IPS-15b (cell line): ENCODE measurements around the gene TOM1L2.
"Not testable (repeated sequence)": the region's sequence is repeated elsewhere in the genome, so short reads cannot be mapped to it uniquely, and the experiment has no call there.

Source experiments
- H3K27me3 ChIP-seq: one replicate; pipeline ENCODE4 v1.6.1; 2013; ENCODE audit warnings: low read length; ENCODE audit not compliant: control insufficient read depth, insufficient read depth
- H3K36me3 ChIP-seq: one replicate; pipeline ENCODE4 v1.6.1; 2013; ENCODE audit warnings: low read length; ENCODE audit not compliant: control insufficient read depth, insufficient read depth
- H3K4me1 ChIP-seq: one replicate; pipeline ENCODE4 v1.6.1; 2013; ENCODE audit warnings: mild to moderate bottlenecking, low read length; ENCODE audit not compliant: control insufficient read depth, insufficient read depth
- H3K4me3 ChIP-seq: one replicate; pipeline ENCODE4 v1.5.1; 2013; ENCODE audit warnings: low read depth, low read length
- H3K9ac ChIP-seq: one replicate; pipeline ENCODE4 v1.6.1; 2013; ENCODE audit warnings: low read depth, mild to moderate bottlenecking, low read length
- H3K9me3 ChIP-seq: one replicate; pipeline ENCODE4 v1.6.1; 2013; ENCODE audit warnings: mild to moderate bottlenecking, low read length; ENCODE audit not compliant: control insufficient read depth, insufficient read depth

Gene TOM1L2

GRCh38 chr17:17964710-17965109, 7.5 kb downstream of the TOM1L2 start:
- Histone ChIP-seq H3K36me3 (no peaks in the 10 kb centered on the region), H3K4me1 (no peaks in the 10 kb centered on the region), H3K27me3 (no peaks in the 10 kb centered on the region), H3K9me3 (no peaks in the 10 kb centered on the region), H3K4me3 (no peak overlapping the region), H3K9ac (no peak overlapping the region)

DNA sequence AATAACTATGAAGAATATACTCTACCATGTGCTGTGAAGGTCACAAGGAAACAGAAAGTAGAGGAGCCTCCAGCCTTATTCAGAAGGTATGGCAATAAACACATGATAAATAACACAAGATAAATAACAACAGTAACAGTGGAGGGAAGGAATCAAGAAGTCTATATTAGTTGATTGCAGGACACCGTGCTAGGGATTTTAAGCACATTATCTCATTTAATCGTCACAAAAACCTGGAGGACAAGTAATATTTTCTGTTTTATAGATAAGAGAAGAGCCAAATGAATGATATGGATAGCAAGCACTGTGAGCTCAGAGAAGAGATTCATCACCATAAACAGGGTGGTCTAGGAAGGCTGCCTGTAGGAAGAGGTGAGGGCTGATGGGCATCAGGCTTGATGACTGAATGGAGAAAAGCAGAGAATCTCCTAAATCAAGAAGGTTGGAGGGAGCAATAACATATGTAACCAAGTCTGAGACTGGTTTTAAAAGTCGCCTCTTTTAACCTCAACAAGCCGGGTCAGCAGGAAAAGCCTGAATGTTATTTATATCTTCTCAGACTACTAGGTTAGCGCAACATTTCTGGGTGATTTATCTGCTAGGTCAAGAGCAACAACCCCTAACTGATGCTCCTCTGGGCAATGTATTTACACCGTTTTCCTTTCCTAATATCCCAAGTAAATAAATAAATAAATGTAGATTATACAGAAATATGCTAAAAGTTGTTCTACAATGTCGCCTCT, 8.3 kb downstream of the TOM1L2 start:
- H3K9ac ChIP-seq = no peak overlapping the region
- no peaks in the 10 kb centered on the region for H3K27me3 ChIP-seq
- no peak overlapping the region for H3K4me3 ChIP-seq
- no peaks in the 10 kb centered on the region for H3K4me1 ChIP-seq
- no peaks in the 10 kb centered on the region for H3K9me3 ChIP-seq
- H3K36me3 ChIP-seq = no peaks in the 10 kb centered on the region

GRCh38 chr17:17963066-17963465, 9.1 kb downstream of the TOM1L2 start:
- no peaks in the 10 kb centered on the region for H3K27me3 ChIP-seq
- H3K4me1 ChIP-seq = peaks cover 6% of the 10 kb centered on the region
- H3K9me3 ChIP-seq = no peaks in the 10 kb centered on the region
- H3K9ac ChIP-seq = no peak overlapping the region
- H3K4me3 ChIP-seq = no peak overlapping the region
- H3K36me3 ChIP-seq = no peaks in the 10 kb centered on the region

DNA sequence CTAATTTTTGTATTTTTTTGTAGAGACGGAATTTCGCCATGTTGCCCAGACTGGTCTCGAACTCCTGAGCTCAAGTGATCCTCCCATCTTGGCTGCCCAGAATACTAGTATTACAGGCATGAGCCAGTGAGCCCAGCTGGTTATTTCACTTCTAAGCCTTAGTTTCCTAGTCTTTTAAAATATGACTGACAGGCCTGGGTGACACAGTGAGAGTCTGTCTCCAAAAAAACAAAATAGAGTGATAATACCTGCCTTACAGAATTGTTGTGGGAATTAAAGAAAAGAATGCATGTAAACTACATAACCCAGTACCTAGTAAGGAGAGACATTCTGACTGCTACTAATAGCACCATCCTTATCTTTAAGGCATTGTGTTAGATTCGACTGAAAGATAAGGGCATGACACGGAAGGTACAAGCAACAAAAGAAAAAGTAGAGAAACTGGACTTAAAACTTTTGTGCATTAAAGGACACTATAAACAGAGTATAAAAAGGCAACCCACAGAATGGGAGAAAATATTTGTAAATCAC, 11.6 kb downstream of the TOM1L2 start:
- no peak overlapping the region for H3K4me3 ChIP-seq
- H3K36me3 ChIP-seq = no peaks in the 10 kb centered on the region
- no peaks in the 10 kb centered on the region for H3K9me3 ChIP-seq
- peaks cover 6% of the 10 kb centered on the region for H3K4me1 ChIP-seq
- H3K9ac ChIP-seq = no peak overlapping the region
- H3K27me3 ChIP-seq = no peaks in the 10 kb centered on the region

DNA sequence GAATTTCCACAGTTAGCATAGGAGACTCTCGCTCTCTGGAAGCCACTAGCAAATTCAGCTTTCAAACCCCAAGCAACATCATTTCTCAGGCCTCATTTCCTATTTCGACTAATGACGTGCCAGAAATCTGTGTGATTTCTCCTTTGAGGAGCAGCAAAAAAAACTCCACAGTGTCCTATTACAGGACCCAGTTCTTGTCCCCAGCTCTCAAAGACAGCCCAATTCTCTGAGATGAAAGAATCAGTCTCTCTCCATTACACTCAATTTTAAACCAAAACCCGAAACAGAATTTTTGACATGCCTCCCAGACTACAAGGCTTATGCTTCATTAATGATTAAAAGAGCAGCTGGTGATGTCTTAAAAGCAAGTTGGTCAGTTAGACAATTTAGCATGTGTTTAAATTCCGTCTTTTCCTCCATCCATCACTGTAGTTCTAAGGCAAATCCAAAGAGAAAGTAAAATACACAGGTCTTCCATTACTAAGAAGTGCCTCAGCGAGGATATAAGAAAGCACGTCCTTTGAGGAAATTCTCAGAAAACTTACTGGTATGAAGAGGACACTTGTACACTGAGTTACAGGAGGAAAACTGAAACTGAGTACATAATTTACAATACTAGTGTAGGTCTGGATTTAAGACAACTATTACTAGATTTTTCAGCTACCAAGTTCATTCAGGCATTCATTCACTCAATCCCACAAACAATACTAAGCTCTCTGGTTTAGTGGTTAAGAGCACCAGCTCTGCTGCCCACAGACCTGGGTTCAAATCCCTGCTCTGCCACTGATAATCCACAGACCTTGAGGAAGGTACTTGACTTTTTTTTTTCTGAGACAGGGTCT, 12.5 kb downstream of the TOM1L2 start:
- Histone ChIP-seq H3K4me1 (peaks cover 6% of the 10 kb centered on the region), H3K9me3 (no peaks in the 10 kb centered on the region), H3K27me3 (no peaks in the 10 kb centered on the region), H3K4me3 (no peak overlapping the region), H3K9ac (no peak overlapping the region), H3K36me3 (no peaks in the 10 kb centered on the region)

GRCh38 chr17:17958982-17959381, 13.2 kb downstream of the TOM1L2 start:
- Histone ChIP-seq H3K4me1 (peaks cover 6% of the 10 kb centered on the region), H3K36me3 (no peaks in the 10 kb centered on the region), H3K9ac (no peak overlapping the region), H3K4me3 (no peak overlapping the region), H3K27me3 (no peaks in the 10 kb centered on the region), H3K9me3 (no peaks in the 10 kb centered on the region)

DNA sequence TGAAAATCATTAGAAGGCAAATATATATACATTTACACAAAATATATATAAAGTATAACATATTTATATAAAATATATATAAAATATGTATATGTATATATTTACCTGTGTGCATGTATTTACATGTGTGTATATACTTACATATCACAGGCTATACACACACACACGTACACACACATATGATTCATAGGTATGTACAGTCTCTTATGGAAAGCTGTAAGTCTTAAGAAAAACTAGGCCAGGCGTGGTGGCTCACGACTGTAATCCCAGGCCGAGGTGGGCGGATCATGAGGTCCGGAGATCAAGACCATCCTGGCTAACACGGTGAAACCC, 14.7 kb downstream of the TOM1L2 start:
- Histone ChIP-seq H3K9ac (no peak overlapping the region), H3K4me1 (peaks cover 6% of the 10 kb centered on the region), H3K27me3 (no peaks in the 10 kb centered on the region), H3K9me3 (no peaks in the 10 kb centered on the region), H3K4me3 (no peak overlapping the region), H3K36me3 (no peaks in the 10 kb centered on the region)

DNA sequence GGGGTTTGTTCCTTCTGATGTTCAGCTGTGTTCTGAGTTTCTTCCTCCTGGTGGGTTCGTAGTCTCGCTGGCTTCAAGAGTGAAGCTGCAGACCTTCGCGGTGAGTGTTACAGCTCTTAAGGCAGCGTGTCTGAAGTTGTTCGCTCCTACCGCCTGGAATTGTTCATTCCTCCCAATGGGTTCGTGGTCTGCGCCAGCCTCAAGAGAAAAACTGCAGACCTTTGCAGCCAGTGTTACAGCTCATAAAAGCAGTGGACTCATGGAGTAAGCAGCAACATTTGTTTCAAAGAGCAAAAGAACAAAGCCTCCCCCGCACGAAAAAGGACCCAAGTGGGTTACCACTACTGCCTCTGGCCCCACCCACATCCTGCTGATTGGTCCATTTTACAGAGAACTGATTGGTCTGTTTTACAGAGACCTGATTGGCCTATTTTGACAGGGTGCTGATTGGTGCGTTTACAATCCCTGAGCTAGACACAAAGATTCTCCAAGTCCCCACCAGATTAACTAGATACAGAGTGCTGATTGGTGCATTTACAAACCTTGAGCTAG, 16.3 kb downstream of the TOM1L2 start:
- H3K9me3 ChIP-seq, H3K4me3 ChIP-seq, H3K9ac ChIP-seq, H3K36me3 ChIP-seq, H3K27me3 ChIP-seq: not testable (repeated sequence)
- peaks cover 15% of the 10 kb centered on the region for H3K4me1 ChIP-seq

GRCh38 chr17:17954079-17954478, 18.1 kb downstream of the TOM1L2 start:
- no peaks in the 10 kb centered on the region for H3K27me3 ChIP-seq
- H3K4me1 ChIP-seq = peaks cover 15% of the 10 kb centered on the region
- H3K9me3 ChIP-seq = no peaks in the 10 kb centered on the region
- no peak overlapping the region for H3K4me3 ChIP-seq
- no peak overlapping the region for H3K9ac ChIP-seq
- H3K36me3 ChIP-seq = no peaks in the 10 kb centered on the region

GRCh38 chr17:17952691-17953090, 19.5 kb downstream of the TOM1L2 start:
- no peak overlapping the region for H3K4me3 ChIP-seq
- no peaks in the 10 kb centered on the region for H3K36me3 ChIP-seq
- no peaks in the 10 kb centered on the region for H3K9me3 ChIP-seq
- peaks cover 8% of the 10 kb centered on the region for H3K4me1 ChIP-seq
- H3K27me3 ChIP-seq = no peaks in the 10 kb centered on the region
- no peak overlapping the region for H3K9ac ChIP-seq

DNA sequence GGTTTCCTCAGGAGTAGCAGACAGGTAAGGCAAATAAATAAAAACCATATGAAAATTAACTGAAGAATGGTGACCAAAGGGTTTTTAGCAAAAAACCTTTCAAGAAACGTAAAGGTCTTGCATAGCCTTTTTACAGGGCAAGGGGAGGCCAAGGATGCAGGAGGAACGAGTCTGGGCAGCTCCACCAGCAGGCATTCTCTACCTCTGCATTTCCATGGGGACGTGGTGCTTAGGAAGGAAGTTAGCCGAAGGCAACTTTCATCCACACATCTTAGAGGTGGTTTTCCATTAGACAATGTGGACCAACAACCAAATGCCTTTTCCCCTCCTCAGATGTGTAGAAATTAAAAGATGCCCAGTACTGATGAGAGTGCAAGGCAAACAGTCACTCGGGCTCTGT, 20.7 kb downstream of the TOM1L2 start:
- H3K27me3 ChIP-seq = no peaks in the 10 kb centered on the region
- H3K9ac ChIP-seq = no peak overlapping the region
- H3K36me3 ChIP-seq = no peaks in the 10 kb centered on the region
- H3K4me3 ChIP-seq = no peak overlapping the region
- H3K4me1 ChIP-seq = peaks cover 8% of the 10 kb centered on the region
- H3K9me3 ChIP-seq = no peaks in the 10 kb centered on the region

DNA sequence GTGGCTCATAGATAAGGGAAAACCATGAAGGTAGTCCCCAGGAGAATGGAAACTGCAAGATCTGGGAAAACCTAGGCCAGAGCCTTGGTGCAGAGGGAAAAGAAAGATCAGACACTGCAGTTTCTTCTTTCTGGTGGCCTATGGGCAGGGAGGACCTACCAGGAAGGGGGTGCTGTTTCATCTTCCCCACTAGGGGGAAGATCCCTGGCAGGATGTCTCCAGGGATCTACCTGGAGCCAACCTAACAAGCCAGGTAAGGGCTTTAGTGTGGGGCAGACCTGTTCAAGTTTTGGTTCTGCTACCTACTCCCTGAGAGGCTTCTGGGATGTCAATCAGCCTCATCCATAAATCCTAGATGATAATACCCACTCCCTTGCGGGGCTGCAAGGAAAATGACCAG, 21.4 kb downstream of the TOM1L2 start:
- Histone ChIP-seq H3K9me3 (no peaks in the 10 kb centered on the region), H3K27me3 (no peaks in the 10 kb centered on the region), H3K36me3 (no peaks in the 10 kb centered on the region), H3K9ac (no peak overlapping the region), H3K4me3 (no peak overlapping the region), H3K4me1 (peaks cover 8% of the 10 kb centered on the region)
